IgD-negative memory B cell (primary cell): ENCODE results near the gene PDZD4. TPM values are rescaled to one million over a fixed set of nuclear protein-coding genes. Genes with fewer than 3 reads are reported as not detected.

Experiments used
- H3K27ac Mint-ChIP-seq, 3 donors: one replicate each; pipeline ENCODE4 v1.8.0; 2020 to 2022; ENCODE audit warnings: mild to moderate bottlenecking in 3 of 3, mixed read lengths in 3 of 3, moderate library complexity in 1 of 3
- H3K27me3 Mint-ChIP-seq: one replicate; pipeline ENCODE4 v1.8.0; 2021; ENCODE audit warnings: mixed read lengths
- H3K36me3 Mint-ChIP-seq: one replicate; pipeline ENCODE4 v1.8.0; 2020; ENCODE audit warnings: mild to moderate bottlenecking, mixed read lengths
- H3K4me1 Mint-ChIP-seq, 3 donors: one replicate each; pipeline ENCODE4 v1.8.0; 2020 to 2022; ENCODE audit warnings: mixed read lengths in 3 of 3, mild to moderate bottlenecking in 1 of 3
- H3K4me3 Mint-ChIP-seq, 4 donors: one replicate each; pipeline ENCODE4 v1.8.0; 2020 to 2022; ENCODE audit warnings: mild to moderate bottlenecking in 4 of 4, mixed read lengths in 4 of 4, moderate library complexity in 3 of 4
- H3K9me3 Mint-ChIP-seq, 3 donors: one replicate each; pipeline ENCODE4 v1.8.0; 2020 to 2021; ENCODE audit warnings: mixed read lengths in 3 of 3, mild to moderate bottlenecking in 1 of 3
- polyA plus RNA-seq: library from polyadenylated mRNA; unstranded; fragments of 300-500 nt; fragmentation: Illumina TruSeq; gene quantifications from one replicate; pipeline ENCODE4 v1.2.3, GENCODE V29; 2021

The PDZD4 gene
- polyA plus RNA-seq, 1 donor from 2014 or later = 0.15 TPM

DNA sequence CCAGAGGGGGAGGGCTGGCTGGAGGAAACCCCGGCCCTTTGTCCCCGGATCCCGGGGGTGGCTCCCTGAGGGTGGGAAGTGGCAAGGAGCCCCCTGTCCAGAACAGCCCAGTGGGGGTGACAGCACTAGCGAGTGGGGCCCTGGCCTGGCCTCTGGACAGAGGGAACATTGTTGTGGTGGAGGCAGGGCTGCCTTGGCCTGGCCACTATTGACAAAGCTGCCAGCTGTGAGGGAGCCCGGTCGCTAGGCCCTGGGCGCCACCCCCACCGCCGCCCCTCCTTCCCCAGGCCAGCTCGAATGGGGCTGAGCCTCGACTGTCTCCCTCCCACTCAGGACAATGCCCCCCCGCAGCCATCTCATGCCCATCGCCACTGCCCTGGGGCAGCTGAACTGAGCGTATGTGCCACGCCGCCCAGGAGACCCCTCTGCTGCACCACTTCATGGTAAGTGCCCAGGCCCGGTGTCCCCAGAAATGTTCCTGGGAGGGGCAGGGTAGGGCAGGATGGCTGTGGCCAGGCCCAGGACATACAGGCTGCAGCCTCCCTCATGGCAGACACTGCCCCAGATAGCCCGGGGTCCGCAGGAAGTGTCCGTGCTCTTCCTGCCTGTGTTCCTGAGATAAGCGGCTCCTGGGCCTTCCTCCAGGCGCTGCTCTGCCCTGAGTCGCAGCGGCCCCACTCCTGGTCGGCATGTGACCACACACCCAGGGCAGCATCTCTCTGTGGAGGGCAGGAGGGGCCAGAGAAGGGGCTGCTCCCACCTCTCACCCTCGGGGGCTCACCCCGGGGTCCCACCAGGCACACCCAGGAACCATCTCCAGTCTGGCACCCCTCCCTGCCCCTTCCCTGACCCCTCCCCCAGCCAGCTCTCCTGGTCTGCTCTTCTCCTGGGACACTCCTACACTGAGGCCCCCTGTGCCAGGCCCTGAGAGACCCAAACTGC is 64.9 kb downstream of the PDZD4 start:
- Mint-ChIP-seq H3K36me3 (no peaks in the 10 kb centered on the region), H3K27ac (no peak overlapping the region), H3K27me3 (peaks cover 3% of the 10 kb centered on the region), H3K4me3 (no peak overlapping the region), H3K4me1 (peaks cover 0 to 4% (median 2%) of the 10 kb centered on the region in 3 donors), H3K9me3 (no peaks in the 10 kb centered on the region)

DNA sequence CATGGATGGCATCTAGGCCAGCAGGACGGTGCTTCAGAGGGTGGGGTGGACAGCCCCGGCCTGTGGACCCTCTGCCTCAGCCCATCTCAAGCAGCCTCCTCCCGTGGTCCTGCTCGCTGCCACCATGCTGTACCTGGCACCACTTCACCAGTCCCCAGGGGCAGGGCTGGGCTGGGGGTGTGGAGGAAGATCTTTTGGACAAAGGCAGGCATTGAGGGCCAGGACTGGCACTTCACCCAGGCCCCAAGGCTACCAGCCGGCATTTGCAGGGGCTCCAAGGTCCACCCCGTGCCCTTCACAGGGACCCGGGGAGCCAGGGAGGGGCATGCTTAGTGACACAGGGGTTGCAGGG is 65.6 kb downstream of the PDZD4 start:
- Mint-ChIP-seq H3K27me3 (peaks cover 2% of the 10 kb centered on the region), H3K27ac (no peak overlapping the region), H3K4me3 (no peak overlapping the region), H3K9me3 (no peaks in the 10 kb centered on the region), H3K4me1 (peaks cover 0 to 4% (median 2%) of the 10 kb centered on the region in 3 donors), H3K36me3 (no peaks in the 10 kb centered on the region)

DNA sequence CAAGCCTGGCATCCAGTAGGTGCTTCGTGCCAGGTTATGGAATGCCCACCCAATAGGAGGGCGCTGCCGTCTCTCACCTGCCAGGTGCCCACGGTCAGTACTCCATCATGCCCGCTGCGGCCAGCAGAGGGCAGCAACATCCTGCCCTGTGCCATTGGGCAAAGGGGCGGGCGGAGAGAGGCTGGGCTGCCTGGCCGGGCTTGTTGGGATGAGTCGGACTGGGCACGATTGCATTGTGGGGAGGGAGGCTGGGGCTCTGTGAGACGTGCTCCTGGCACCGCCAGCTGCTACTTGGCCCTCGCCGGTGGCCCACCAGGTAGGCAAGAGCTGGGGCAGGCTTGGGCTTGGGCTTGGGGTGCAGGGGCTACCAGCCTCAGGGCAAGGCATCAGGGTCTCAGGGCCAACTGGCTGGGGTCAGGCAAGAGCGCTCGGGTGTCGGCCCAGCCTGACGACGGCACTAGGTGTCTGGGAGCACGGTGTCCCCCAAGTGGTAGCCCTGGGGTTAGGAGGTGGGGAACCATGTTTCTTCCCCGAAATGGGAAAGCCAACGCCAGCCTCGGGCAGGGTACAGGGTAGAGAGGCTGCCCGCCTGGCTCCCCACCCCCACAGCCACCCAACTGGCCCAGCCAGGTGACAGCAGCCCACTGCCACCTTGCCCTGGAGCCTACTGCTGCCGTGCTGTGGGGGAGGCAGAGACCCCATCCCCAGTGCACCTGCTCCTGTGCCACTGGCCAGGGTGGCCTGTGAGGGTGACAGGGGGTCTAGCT is 66.2 kb downstream of the PDZD4 start, which contains the start of gene PLXNB3:
TSS of gene PLXNB3 (plus strand) at position 261 of the 767 bp plus-strand sequence. CDS start 1,287 bp downstream, outside the sequence.
- H3K4me1 Mint-ChIP-seq = peaks cover 0 to 4% (median 2%) of the 10 kb centered on the region in 3 donors
- peak within 1 kb of the TSS in 1 of 4 donors; percentile 41 for H3K4me3 Mint-ChIP-seq
- H3K36me3 Mint-ChIP-seq = no peaks in the 10 kb centered on the region
- H3K27me3 Mint-ChIP-seq = peaks cover 2% of the 10 kb centered on the region
- H3K27ac Mint-ChIP-seq = no peak within 1 kb of the TSS
- H3K9me3 Mint-ChIP-seq = no peaks in the 10 kb centered on the region

DNA sequence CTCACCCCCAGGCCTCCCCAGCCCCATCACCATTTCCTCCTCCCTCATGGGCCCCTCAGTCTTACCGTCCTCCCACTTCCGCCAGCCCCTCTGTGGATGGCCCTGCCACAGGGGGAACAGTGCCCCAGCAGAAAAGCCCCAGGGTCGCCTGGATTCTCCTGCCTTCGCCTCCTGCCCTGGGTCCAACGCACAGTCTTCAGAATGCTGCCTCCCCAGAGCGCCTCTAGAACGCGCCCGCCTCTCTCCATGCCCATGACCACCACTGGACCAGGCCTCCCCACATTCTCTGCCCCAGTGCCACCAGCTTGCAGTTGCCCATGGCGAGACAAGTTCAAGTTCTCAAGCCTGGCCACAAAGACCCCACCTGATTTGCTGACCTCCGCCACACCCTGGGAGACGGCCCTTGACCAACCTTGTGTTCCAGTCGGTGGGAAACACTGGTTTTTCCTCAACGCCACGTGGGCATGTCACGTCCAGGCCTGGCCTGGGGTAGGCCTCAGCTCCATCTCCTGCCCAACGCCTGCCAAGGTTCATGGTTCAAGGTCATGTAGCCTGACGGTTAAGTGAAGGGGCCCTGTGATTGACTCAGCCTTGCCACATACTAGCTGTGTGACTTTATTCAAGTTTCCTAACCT is 66.9 kb downstream of the PDZD4 start:
- H3K4me1 Mint-ChIP-seq = peaks cover 5 to 7% (median 5%) of the 10 kb centered on the region in 3 donors
- H3K4me3 Mint-ChIP-seq = peak overlapping the region in 1 of 4 donors; percentile 41
- H3K27me3 Mint-ChIP-seq = peaks cover 2% of the 10 kb centered on the region
- no peak overlapping the region for H3K27ac Mint-ChIP-seq
- no peaks in the 10 kb centered on the region for H3K36me3 Mint-ChIP-seq
- no peaks in the 10 kb centered on the region for H3K9me3 Mint-ChIP-seq

DNA sequence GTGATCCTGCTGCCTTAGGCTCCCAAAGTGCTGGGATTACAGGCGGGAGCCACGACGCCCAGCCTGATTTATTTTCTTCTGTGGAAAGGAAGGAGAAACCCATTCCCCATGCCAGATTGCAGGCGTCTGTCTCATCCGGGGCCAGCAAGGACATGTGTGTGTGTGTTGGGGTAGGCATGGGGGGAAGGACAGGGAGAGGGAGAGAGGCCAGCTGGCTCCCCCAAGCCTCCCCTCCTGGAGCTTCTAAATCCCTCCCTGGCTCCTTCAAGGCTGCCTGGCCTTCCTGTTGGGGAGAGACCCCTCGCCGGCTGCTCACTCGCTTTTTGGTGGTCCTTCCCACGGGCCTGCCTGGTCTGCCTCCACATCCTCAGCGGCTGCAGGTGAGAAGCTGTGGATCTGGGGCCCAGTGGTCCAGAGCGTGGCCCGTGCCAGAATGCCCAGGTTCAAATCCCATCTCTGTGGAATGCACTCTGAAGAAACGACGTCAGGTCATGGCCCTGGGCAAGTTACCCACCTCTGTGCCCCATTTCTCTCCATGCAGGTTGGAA is 67.6 kb downstream of the PDZD4 start:
- no peak overlapping the region for H3K27ac Mint-ChIP-seq
- no peaks in the 10 kb centered on the region for H3K9me3 Mint-ChIP-seq
- peaks cover 2% of the 10 kb centered on the region for H3K27me3 Mint-ChIP-seq
- H3K4me1 Mint-ChIP-seq = peaks cover 5 to 7% (median 6%) of the 10 kb centered on the region in 3 donors
- no peak overlapping the region for H3K4me3 Mint-ChIP-seq
- no peaks in the 10 kb centered on the region for H3K36me3 Mint-ChIP-seq

DNA sequence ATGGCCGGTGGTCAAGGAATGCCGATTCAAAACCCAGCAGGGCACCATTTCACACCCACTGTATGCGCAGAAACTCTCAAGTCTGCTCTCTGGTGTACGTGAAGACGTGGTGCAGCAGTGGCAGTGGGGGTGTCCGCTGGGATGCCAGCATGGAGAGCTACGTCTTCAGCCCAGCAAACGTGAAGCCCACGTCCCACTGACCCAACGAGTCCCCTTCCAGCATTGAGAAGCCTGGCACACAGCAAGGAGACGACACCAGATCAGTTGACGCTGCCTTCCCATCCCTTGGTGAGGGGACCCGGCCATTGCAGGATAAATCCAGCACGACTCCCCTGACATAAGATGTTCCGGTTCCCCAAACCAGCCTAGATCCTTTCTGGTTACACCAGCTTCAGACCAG is 68.5 kb downstream of the PDZD4 start:
- no peaks in the 10 kb centered on the region for H3K9me3 Mint-ChIP-seq
- H3K4me3 Mint-ChIP-seq = no peak overlapping the region
- peaks cover 2% of the 10 kb centered on the region for H3K27me3 Mint-ChIP-seq
- H3K27ac Mint-ChIP-seq = no peak overlapping the region
- H3K36me3 Mint-ChIP-seq = no peaks in the 10 kb centered on the region
- H3K4me1 Mint-ChIP-seq = peaks cover 5 to 8% (median 6%) of the 10 kb centered on the region in 3 donors

DNA sequence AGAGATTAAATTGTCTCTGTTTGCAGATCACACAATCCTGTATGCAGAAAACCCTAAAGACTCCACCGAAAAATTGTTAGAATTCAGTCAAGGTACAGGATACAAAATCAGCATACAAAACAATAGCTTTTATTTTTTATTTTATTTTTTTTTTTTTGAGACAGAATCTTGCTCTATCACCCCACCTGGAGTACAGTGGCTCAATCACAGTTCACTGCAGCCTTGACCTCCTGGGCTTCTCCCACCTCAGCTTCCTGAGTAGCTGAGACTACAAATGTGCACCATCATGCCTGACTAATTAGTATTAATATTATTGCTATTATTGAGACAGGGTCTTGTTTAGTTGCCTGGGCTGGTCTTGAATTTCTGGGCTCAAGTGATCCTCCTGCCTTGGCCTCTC is 75.2 kb downstream of the PDZD4 start:
- Mint-ChIP-seq H3K4me1 (peaks cover 6 to 9% (median 6%) of the 10 kb centered on the region in 3 donors), H3K27ac (no peak overlapping the region), H3K9me3 (no peaks in the 10 kb centered on the region), H3K36me3 (no peaks in the 10 kb centered on the region), H3K27me3 (peaks cover 5% of the 10 kb centered on the region), H3K4me3 (no peak overlapping the region)

Other genes with a start within 250 kb of the PDZD4 start
- 56.1 TPM for gene CCNQ, start 231.4 kb downstream of the PDZD4 start, polyA plus RNA-seq
- not detected for gene DUSP9, start 183.3 kb downstream of the PDZD4 start, polyA plus RNA-seq
- gene PNCK, start 156.7 kb downstream of the PDZD4 start, polyA plus RNA-seq = not detected
- gene SLC6A8, start 142.6 kb downstream of the PDZD4 start, polyA plus RNA-seq = 0.08 TPM
- 254 TPM for gene BCAP31, start 106.2 kb downstream of the PDZD4 start, polyA plus RNA-seq
- 3.6 TPM for gene ABCD1, start 105.7 kb downstream of the PDZD4 start, polyA plus RNA-seq
- gene PLXNB3, start 66.3 kb downstream of the PDZD4 start, polyA plus RNA-seq = not detected
- gene SRPK3, start 49.5 kb downstream of the PDZD4 start, polyA plus RNA-seq = not detected
- gene IDH3G, start 36.2 kb downstream of the PDZD4 start, polyA plus RNA-seq = 104 TPM
- gene SSR4, start 35.9 kb downstream of the PDZD4 start, polyA plus RNA-seq = 395 TPM
- gene L1CAM, start 55.6 kb upstream of the PDZD4 start, polyA plus RNA-seq = 1.8 TPM
- not detected for gene AVPR2, start 74.1 kb upstream of the PDZD4 start, polyA plus RNA-seq
- gene ARHGAP4, start 95.7 kb upstream of the PDZD4 start, polyA plus RNA-seq = 123 TPM
- gene NAA10, start 104.5 kb upstream of the PDZD4 start, polyA plus RNA-seq = 91.4 TPM
- 1.2 TPM for gene RENBP, start 114.1 kb upstream of the PDZD4 start, polyA plus RNA-seq
- gene HCFC1, start 141.3 kb upstream of the PDZD4 start, polyA plus RNA-seq = 12.2 TPM
- 7.1 TPM for gene TMEM187, start 142.2 kb upstream of the PDZD4 start, polyA plus RNA-seq
- gene IRAK1, start 189.4 kb upstream of the PDZD4 start, polyA plus RNA-seq = 110 TPM